HCT116 (cell line): Measurements from ENCODE around the gene C1QTNF12. TPM values are rescaled to one million over a fixed set of nuclear protein-coding genes. Genes with fewer than 3 reads are reported as not detected.

Experiments
- ATAC-seq: fragments of 200-7000 bp; cut with Tn5 transposase; 2 replicates; pipeline ENCODE4 v1.9.1; 2020; ENCODE audit warnings: mild to moderate bottlenecking, moderate library complexity
- BruUV-seq: library from RNA; stranded (reverse); fragments of 400-500 nt; replicated peaks from 2 replicates; lab custom pipeline; 2021; lab: Mats Ljungman, UMichigan
- CTCF ChIA-PET: fragments of 300-600 bp; sonication (Branson Sonifier 250); formaldehyde crosslinking; loops from one replicate; lab custom pipeline; 2021; ENCODE audit warnings: antibody characterized with exemption; lab: Charles Lee
- POLR2A ChIA-PET: fragments of 300-600, 350-600 bp; sonication (Branson Sonifier 250); formaldehyde crosslinking; loops from one replicate; lab custom pipeline; 2021; ENCODE audit warnings: antibody characterized with exemption; lab: Charles Lee
- RAD21 ChIA-PET, 2 experiments: fragments of 300-600 bp; sonication (Branson Sonifier 250); formaldehyde crosslinking; loops; one replicate each; lab custom pipeline; 2023; ENCODE audit warnings: low total read pairs in 2 of 2; ENCODE audit not compliant: uncharacterized antibody in 2 of 2, unreplicated experiment in 2 of 2, low non-redundant PET in 1 of 2; lab: Charles Lee
- DNase-seq: peaks from one replicate; pipeline ENCODE4 v3.0.0-alpha.2; 2010; ENCODE audit warnings: low read depth, low spot score
- H2AFZ ChIP-seq: fragments of 200-600 bp; shearing (Covaris generic), sonication (generic); 2 replicates; pipeline ENCODE4 v1.6.1; 2017; ENCODE audit warnings: low read depth, mixed run types, mixed read lengths, antibody characterized with exemption, low read length; ENCODE audit not compliant: poor library complexity, severe bottlenecking
- H3K27ac ChIP-seq: 2 replicates; pipeline ENCODE4 v1.5.1; 2012; ENCODE audit warnings: low read depth, low read length
- H3K27me3 ChIP-seq: fragments of 200-600 bp; sonication (generic); 2 replicates; pipeline ENCODE4 v1.6.1; 2016; ENCODE audit warnings: mixed run types, low read length, mixed read lengths; ENCODE audit not compliant: insufficient read depth
- H3K36me3 ChIP-seq, 2 experiments: fragments of 200-500 bp in 1 of 2; fragments of 200-600 bp in 1 of 2; sonication (Bioruptor generic) in 1 of 2; sonication (generic) in 1 of 2; 2 replicates each; pipeline versions ENCODE4 v1.5.1 to v1.6.1; 2014 to 2016; ENCODE audit warnings: low read length in 2 of 2, inconsistent platforms in 1 of 2, mixed read lengths in 1 of 2, mixed run types in 1 of 2; ENCODE audit not compliant: insufficient read depth in 2 of 2, control insufficient read depth in 1 of 2
- H3K4me1 ChIP-seq, 2 experiments: fragments of 200-600 bp in 1 of 2; sonication (generic) in 1 of 2; 2 replicates each; pipeline versions ENCODE4 v1.5.1 to v1.6.1; 2012 to 2017; ENCODE audit warnings: low read length in 2 of 2, inconsistent platforms in 1 of 2, mild to moderate bottlenecking in 1 of 2, mixed read lengths in 1 of 2, mixed run types in 1 of 2, moderate library complexity in 1 of 2; ENCODE audit not compliant: insufficient read depth in 2 of 2, control insufficient read depth in 1 of 2
- H3K4me2 ChIP-seq: fragments of 200-600 bp; sonication (generic); 2 replicates; pipeline ENCODE4 v1.6.1; 2017; ENCODE audit warnings: mixed run types, low read length, mixed read lengths
- H3K4me3 ChIP-seq, 2 experiments: fragments of 200-600 bp in 1 of 2; sonication (generic) in 1 of 2; replicated peaks in 1 of 2; 2 replicates each; pipeline ENCODE4 v1.5.1; 2011 to 2016; ENCODE audit warnings: low read length in 2 of 2, control low read depth in 1 of 2, low read depth in 1 of 2, mild to moderate bottlenecking in 1 of 2, mixed read lengths in 1 of 2, mixed run types in 1 of 2
- H3K79me2 ChIP-seq: fragments of 200-600 bp; sonication (generic); 2 replicates; pipeline ENCODE4 v1.6.1; 2017; ENCODE audit warnings: mild to moderate bottlenecking, mixed run types, low read length, moderate library complexity, mixed read lengths; ENCODE audit not compliant: insufficient read depth
- H3K9ac ChIP-seq: fragments of 200-600 bp; sonication (generic); 2 replicates; pipeline ENCODE4 v1.6.1; 2016; ENCODE audit warnings: low read length, mixed read lengths
- H3K9me2 ChIP-seq: fragments of 200-600 bp; sonication (generic), shearing (Covaris generic); 2 replicates; pipeline ENCODE4 v1.6.1; 2017; ENCODE audit warnings: mixed run types, mild to moderate bottlenecking, moderate library complexity; ENCODE audit not compliant: insufficient read depth
- H3K9me3 ChIP-seq, 2 experiments: fragments of 200-500 bp in 1 of 2; fragments of 200-600 bp in 1 of 2; sonication (Bioruptor generic) in 1 of 2; sonication (generic) in 1 of 2; 2 replicates each; pipeline ENCODE4 v1.6.1; 2014 to 2017; ENCODE audit warnings: low read length in 2 of 2, mixed read lengths in 2 of 2, inconsistent platforms in 1 of 2, low read depth in 1 of 2, mild to moderate bottlenecking in 1 of 2, mixed run types in 1 of 2, moderate library complexity in 1 of 2; ENCODE audit not compliant: control insufficient read depth in 1 of 2, insufficient read depth in 1 of 2
- H4K20me1 ChIP-seq: fragments of 200-600 bp; sonication (generic), shearing (Covaris generic); 2 replicates; pipeline ENCODE4 v1.6.1; 2017; ENCODE audit warnings: mixed run types, mild to moderate bottlenecking, moderate library complexity; ENCODE audit not compliant: insufficient read depth
- ATF3 ChIP-seq: IDR thresholded peaks from 2 replicates; pipeline ENCODE4 v1.6.1; 2012
- CBX3 ChIP-seq: IDR thresholded peaks from 2 replicates; pipeline ENCODE4 v1.6.1; 2012; ENCODE audit warnings: low read depth
- CTCF ChIP-seq, 3 experiments: fragments of 200-600 bp in 1 of 3; sonication (generic) in 1 of 3; IDR thresholded peaks in 2 of 3; conservative IDR thresholded peaks in 1 of 3; 2 replicates each; pipeline ENCODE4 v1.5.1; 2012 to 2017; ENCODE audit warnings: low read depth in 2 of 3, low read length in 2 of 3, antibody characterized with exemption in 1 of 3, borderline replicate concordance in 1 of 3, control low read depth in 1 of 3, mild to moderate bottlenecking in 1 of 3, mixed read lengths in 1 of 3, mixed run types in 1 of 3, moderate library complexity in 1 of 3; ENCODE audit not compliant: insufficient read depth in 1 of 3
- EGR1 ChIP-seq: IDR thresholded peaks from 2 replicates; pipeline ENCODE4 v1.6.1; 2012; ENCODE audit warnings: low read depth
- POLR2A ChIP-seq: IDR thresholded peaks from 2 replicates; pipeline ENCODE4 v1.7.0; 2011; ENCODE audit warnings: borderline replicate concordance; ENCODE audit not compliant: insufficient read depth, insufficient read length; ENCODE audit errors: extremely low read depth
- POLR2AphosphoS5 ChIP-seq: IDR thresholded peaks from 2 replicates; pipeline ENCODE4 v1.6.1; 2011; ENCODE audit warnings: mild to moderate bottlenecking, low read depth, low read length, moderate library complexity
- REST ChIP-seq: IDR thresholded peaks from 2 replicates; pipeline ENCODE4 v1.6.1; 2012; ENCODE audit warnings: low read depth
- SIN3A ChIP-seq: IDR thresholded peaks from 2 replicates; pipeline ENCODE4 v1.6.1; 2012; ENCODE audit warnings: low read depth
- intact Hi-C: fragments of 100-400 bp; cut with micrococcal nuclease; formaldehyde crosslinking; loops from 2 replicates; pipeline ENCODE4 v1.10.0; 2022
- total RNA-seq: library from RNA; stranded (reverse); gene quantifications from one replicate; pipeline ENCODE4 v1.2.1, GENCODE V29; 2021; ENCODE audit not compliant: unreplicated experiment

Gene C1QTNF12
- total RNA-seq, 1 experiment from 2014 or later: 6.9 TPM

GRCh38 chr1:1230656-1231399, 15.7 kb downstream of the C1QTNF12 start:
- Histone ChIP-seq H3K27me3 (no peaks in the 10 kb centered on the region), H3K9me2 (no peaks in the 10 kb centered on the region), H4K20me1 (no peaks in the 10 kb centered on the region), H3K9ac (peak overlapping the region; percentile 81), H3K9me3 (no peaks in the 10 kb centered on the region), H3K4me2 (peak overlapping the region; percentile 76), H3K4me3 (peak overlapping the region; percentile 68 to 87), H3K79me2 (peaks cover 78% of the 10 kb centered on the region), H3K27ac (peak overlapping the region; percentile 98), H3K4me1 (peaks cover 3 to 19% of the 10 kb centered on the region in 2 experiments; a peak in 1 of 4 replicates), H3K36me3 (peaks cover 10 to 18% of the 10 kb centered on the region in 2 experiments; a peak in 2 of 4 replicates), H2AFZ (no peak overlapping the region)
- RAD21 ChIA-PET: interaction anchor here in 1 of 2 experiments (1.2 kb wide), 1 partner anchor 109 kb away, joined by 3 read pairs; no protein-coding TSS in a partner anchor
- CTCF ChIA-PET: interaction anchor here (1.4 kb wide), 1 partner anchor 108 kb away, joined by 10 read pairs; no protein-coding TSS in a partner anchor
- intact Hi-C loops: loop anchor here (1.0 to 2.0 kb wide), 2 partner anchors 67 to 108 kb away; no protein-coding TSS in a partner anchor
- POLR2A ChIA-PET: interaction anchor here (1.1 kb wide), 1 partner anchor 73 kb away, joined by 3 read pairs; no protein-coding TSS in a partner anchor
- DNase-seq (peak; percentile 45), ATAC-seq (peak; percentile 26)
- TSS peak; percentile 93 for BruUV-seq
- TF ChIP-seq SIN3A (no peak), ATF3 (no peak), POLR2A (no peak), POLR2AphosphoS5 (peak; percentile 34; the same call in 1 of the 2 replicates), REST (no peak), CBX3 (no peak), CTCF (IDR thresholded peaks at IDR 0.05 in 2 of 3, conservative IDR thresholded peaks at IDR 0.05 in 1 of 3; ENCODE audit: borderline replicate concordance in 1 of 3, insufficient read depth in 1 of 3, low read depth in 2 of 3, low read length in 2 of 3) (peak in 2 of 3 experiments; percentile 32 to 35; a peak in 4 of 6 replicates), EGR1 (no peak)
